Mucosa of stomach (tissue), 1 donor: Measurements from ENCODE around the gene FAM13C.

Experiments
- H3K27me3 ChIP-seq: one replicate; pipeline ENCODE4 v1.7.0; 2013; ENCODE audit warnings: mild to moderate bottlenecking, low read length; ENCODE audit not compliant: control insufficient read depth, insufficient read depth
- H3K36me3 ChIP-seq: one replicate; pipeline ENCODE4 v1.7.0; 2013; ENCODE audit warnings: low read length; ENCODE audit not compliant: control insufficient read depth, insufficient read depth
- H3K4me1 ChIP-seq: one replicate; pipeline ENCODE4 v1.7.0; 2013; ENCODE audit warnings: mild to moderate bottlenecking, low read length; ENCODE audit not compliant: control insufficient read depth, insufficient read depth
- H3K4me3 ChIP-seq: one replicate; pipeline ENCODE4 v1.7.0; 2013; ENCODE audit warnings: low read length
- H3K9ac ChIP-seq: one replicate; pipeline ENCODE4 v1.7.0; 2013; ENCODE audit warnings: mild to moderate bottlenecking, low read length, moderate library complexity
- H3K9me3 ChIP-seq: one replicate; pipeline ENCODE4 v1.7.0; 2013; ENCODE audit warnings: mild to moderate bottlenecking, low read length, moderate library complexity; ENCODE audit not compliant: control insufficient read depth
- donor health status: Pancreatic carcinoma.

FAM13C gene

GRCh38 chr10:59383436-59383835 is 21.1 kb upstream of the FAM13C start:
- Histone ChIP-seq H3K27me3 (no peaks in the 10 kb centered on the region), H3K36me3 (no peaks in the 10 kb centered on the region), H3K9me3 (no peaks in the 10 kb centered on the region), H3K4me3 (no peak overlapping the region), H3K9ac (no peak overlapping the region), H3K4me1 (no peaks in the 10 kb centered on the region)

GRCh38 chr10:59382831-59383295 is 20.5 kb upstream of the FAM13C start:
- Histone ChIP-seq H3K4me1 (no peaks in the 10 kb centered on the region), H3K9me3 (no peaks in the 10 kb centered on the region), H3K9ac (no peak overlapping the region), H3K4me3 (no peak overlapping the region), H3K36me3 (no peaks in the 10 kb centered on the region), H3K27me3 (no peaks in the 10 kb centered on the region)

GRCh38 chr10:59381687-59382086 is 19.3 kb upstream of the FAM13C start:
- Histone ChIP-seq H3K27me3 (no peaks in the 10 kb centered on the region), H3K36me3 (no peaks in the 10 kb centered on the region), H3K9ac (no peak overlapping the region), H3K4me1 (no peaks in the 10 kb centered on the region), H3K4me3 (no peak overlapping the region), H3K9me3 (no peaks in the 10 kb centered on the region)

GRCh38 chr10:59376846-59377245 is 14.5 kb upstream of the FAM13C start:
- no peak overlapping the region for H3K4me3 ChIP-seq
- no peak overlapping the region for H3K9ac ChIP-seq
- H3K27me3 ChIP-seq: no peaks in the 10 kb centered on the region
- H3K36me3 ChIP-seq: no peaks in the 10 kb centered on the region
- H3K9me3 ChIP-seq: no peaks in the 10 kb centered on the region
- H3K4me1 ChIP-seq: no peaks in the 10 kb centered on the region

- no peaks in the 10 kb centered on the region for H3K36me3 ChIP-seq
- H3K9me3 ChIP-seq: no peaks in the 10 kb centered on the region
- H3K4me3 ChIP-seq: no peak overlapping the region
- no peaks in the 10 kb centered on the region for H3K4me1 ChIP-seq
- no peaks in the 10 kb centered on the region for H3K27me3 ChIP-seq
- H3K9ac ChIP-seq: no peak overlapping the region
Measured at GRCh38 chr10:59375990-59376389, 13.6 kb upstream of the FAM13C start.

- H3K36me3 ChIP-seq: no peaks in the 10 kb centered on the region
- H3K4me3 ChIP-seq: no peak overlapping the region
- H3K9me3 ChIP-seq: no peaks in the 10 kb centered on the region
- no peaks in the 10 kb centered on the region for H3K27me3 ChIP-seq
- no peak overlapping the region for H3K9ac ChIP-seq
- H3K4me1 ChIP-seq: no peaks in the 10 kb centered on the region
Measured at GRCh38 chr10:59374916-59375315, 12.6 kb upstream of the FAM13C start.

- Histone ChIP-seq H3K36me3 (no peaks in the 10 kb centered on the region), H3K4me1 (no peaks in the 10 kb centered on the region), H3K9ac (no peak overlapping the region), H3K4me3 (no peak overlapping the region), H3K9me3 (no peaks in the 10 kb centered on the region), H3K27me3 (no peaks in the 10 kb centered on the region)
Measured at GRCh38 chr10:59373071-59373470, 10.7 kb upstream of the FAM13C start.

- Histone ChIP-seq H3K4me3 (no peak overlapping the region), H3K9me3 (no peaks in the 10 kb centered on the region), H3K27me3 (no peaks in the 10 kb centered on the region), H3K36me3 (no peaks in the 10 kb centered on the region), H3K4me1 (no peaks in the 10 kb centered on the region), H3K9ac (no peak overlapping the region)
Measured at GRCh38 chr10:59372543-59372942, 10.2 kb upstream of the FAM13C start.

GRCh38 chr10:59366290-59366689 is 3.9 kb upstream of the FAM13C start:
- H3K9me3 ChIP-seq: no peaks in the 10 kb centered on the region
- H3K4me3 ChIP-seq: no peak overlapping the region
- H3K27me3 ChIP-seq: peaks cover 5% of the 10 kb centered on the region
- H3K36me3 ChIP-seq: no peaks in the 10 kb centered on the region
- H3K9ac ChIP-seq: no peak overlapping the region
- no peaks in the 10 kb centered on the region for H3K4me1 ChIP-seq

- Histone ChIP-seq H3K27me3 (peaks cover 5% of the 10 kb centered on the region), H3K9me3 (no peaks in the 10 kb centered on the region), H3K4me3 (no peak overlapping the region), H3K9ac (no peak overlapping the region), H3K4me1 (no peaks in the 10 kb centered on the region), H3K36me3 (no peaks in the 10 kb centered on the region)
Measured at GRCh38 chr10:59363446-59363958, 1.2 kb upstream of the FAM13C start.

- Histone ChIP-seq H3K27me3 (peaks cover 5% of the 10 kb centered on the region), H3K4me1 (no peaks in the 10 kb centered on the region), H3K36me3 (no peaks in the 10 kb centered on the region), H3K4me3 (no peak overlapping the region), H3K9me3 (no peaks in the 10 kb centered on the region), H3K9ac (peak overlapping the region; percentile 3)
Measured at GRCh38 chr10:59362959-59363381, 621 bp upstream of the FAM13C start.

GRCh38 chr10:59361663-59362143 is 646 bp downstream of the FAM13C start:
- peaks cover 5% of the 10 kb centered on the region for H3K27me3 ChIP-seq
- no peaks in the 10 kb centered on the region for H3K9me3 ChIP-seq
- no peak overlapping the region for H3K4me3 ChIP-seq
- peak overlapping the region; percentile 3 for H3K9ac ChIP-seq
- no peaks in the 10 kb centered on the region for H3K36me3 ChIP-seq
- no peaks in the 10 kb centered on the region for H3K4me1 ChIP-seq
